Measurements from ENCODE around the gene THADA. TPM values are rescaled to one million over a fixed set of nuclear protein-coding genes. Genes with fewer than 3 reads are reported as not detected.
A peak's percentile ranks its signal among the peaks of the same experiment; 100 is the strongest.

THADA gene
- polyA plus RNA-seq, 3 donors, result 7.3 to 11.2 (median 9.7) TPM

GRCh38 chr2:43188561-43189386, 407.1 kb downstream of the THADA start:
- Histone ChIP-seq H3K9ac (ENCODE audit: insufficient read depth, low read length, poor library complexity, severe bottlenecking) (no peak overlapping the region), H2AFZ (ENCODE audit: insufficient read depth, low read depth, low read length, poor library complexity, severe bottlenecking) (no peak overlapping the region), H3K27ac (ENCODE audit: low read depth in 1 of 2, low read length in 2 of 2) (no peak overlapping the region), H3K27me3 (ENCODE audit: control insufficient read depth in 2 of 2, insufficient read depth in 2 of 2, low read length in 2 of 2) (no peaks in the 10 kb centered on the region), H3K4me3 (replicated peaks in 1 of 3; ENCODE audit: low read depth in 2 of 3, low read length in 3 of 3) (no peak overlapping the region), H3K36me3 (replicated peaks in 1 of 2; ENCODE audit: control insufficient read depth in 1 of 2, insufficient read depth in 2 of 2, low read length in 2 of 2) (no peaks in the 10 kb centered on the region), H4K20me1 (ENCODE audit: insufficient read depth, low read length) (no peaks in the 10 kb centered on the region), H3K4me1 (ENCODE audit: control insufficient read depth in 1 of 2, insufficient read depth in 2 of 2, low read length in 2 of 2) (peaks cover 30 to 39% of the 10 kb centered on the region in 2 donors), H3K4me2 (replicated peaks; ENCODE audit: extremely low read depth, low read length, poor library complexity, severe bottlenecking) (no peak overlapping the region), H3K9me3 (replicated peaks in 1 of 2; ENCODE audit: control insufficient read depth in 1 of 2, insufficient read depth in 1 of 2, low read length in 2 of 2) (no peaks in the 10 kb centered on the region), H3K79me2 (ENCODE audit: insufficient read depth, low read length) (no peaks in the 10 kb centered on the region)
- WGBS (ENCODE audit: insufficient coverage), result 87% methylated on average over 14 of the region's 16 CpGs
- Mint-ChIP-seq H3K4me1 (peaks cover 47% of the 10 kb centered on the region), H3K9me3 (peaks cover 0 to 5% (median 0%) of the 10 kb centered on the region in 7 donors), H3K36me3 (no peaks in the 10 kb centered on the region), H3K27ac (peak overlapping the region in 3 of 7 donors; percentile 37 to 49 (median 46)), H3K27me3 (ENCODE audit: low read depth in 3 of 3) (peaks cover 0 to 2% (median 1%) of the 10 kb centered on the region in 3 donors), H3K4me3 (no peak overlapping the region)
- DNase-seq, result no peak
- intact Hi-C loops (cut with micrococcal nuclease), result no loop called here
- no peak for TF ChIP-seq CTCF (IDR thresholded peaks at IDR 0.05)

- Histone ChIP-seq H3K9ac (ENCODE audit: insufficient read depth, low read length, poor library complexity, severe bottlenecking) (no peak overlapping the region), H3K79me2 (ENCODE audit: insufficient read depth, low read length) (no peaks in the 10 kb centered on the region), H3K4me3 (replicated peaks in 1 of 3; ENCODE audit: low read depth in 2 of 3, low read length in 3 of 3) (no peak overlapping the region), H3K27me3 (ENCODE audit: control insufficient read depth in 2 of 2, insufficient read depth in 2 of 2, low read length in 2 of 2) (no peaks in the 10 kb centered on the region), H3K4me2 (replicated peaks; ENCODE audit: extremely low read depth, low read length, poor library complexity, severe bottlenecking) (no peak overlapping the region), H3K27ac (ENCODE audit: low read depth in 1 of 2, low read length in 2 of 2) (no peak overlapping the region), H4K20me1 (ENCODE audit: insufficient read depth, low read length) (no peaks in the 10 kb centered on the region), H3K4me1 (ENCODE audit: control insufficient read depth in 1 of 2, insufficient read depth in 2 of 2, low read length in 2 of 2) (peaks cover 19 to 22% of the 10 kb centered on the region in 2 donors), H2AFZ (ENCODE audit: insufficient read depth, low read depth, low read length, poor library complexity, severe bottlenecking) (no peak overlapping the region), H3K36me3 (replicated peaks in 1 of 2; ENCODE audit: control insufficient read depth in 1 of 2, insufficient read depth in 2 of 2, low read length in 2 of 2) (no peaks in the 10 kb centered on the region), H3K9me3 (replicated peaks in 1 of 2; ENCODE audit: control insufficient read depth in 1 of 2, insufficient read depth in 1 of 2, low read length in 2 of 2) (no peaks in the 10 kb centered on the region)
- H3K4me1 Mint-ChIP-seq, result peaks cover 37% of the 10 kb centered on the region
- no peak for DNase-seq
- WGBS (ENCODE audit: insufficient coverage), result 89% methylated on average over 5 of the region's 12 CpGs
- H3K4me3 Mint-ChIP-seq, result no peak overlapping the region
- peak overlapping the region in 2 of 7 donors; percentile 18 to 50 for H3K27ac Mint-ChIP-seq
- H3K9me3 Mint-ChIP-seq, result peaks cover 0 to 5% (median 0%) of the 10 kb centered on the region in 7 donors
- intact Hi-C loops (cut with micrococcal nuclease), result no loop called here
- H3K27me3 Mint-ChIP-seq (ENCODE audit: low read depth in 3 of 3), result peaks cover 0 to 1% (median 0%) of the 10 kb centered on the region in 3 donors
- H3K36me3 Mint-ChIP-seq, result peaks cover 0 to 2% of the 10 kb centered on the region in 2 donors
- TF ChIP-seq CTCF (IDR thresholded peaks at IDR 0.05), result no peak
Observed at GRCh38 chr2:43186679-43187374, 409.0 kb downstream of the THADA start.

All from CD14-positive monocyte (primary cell).